Measurements from ENCODE around the gene NUDT5. TPM values are rescaled to one million over a fixed set of nuclear protein-coding genes. Genes with fewer than 3 reads are reported as not detected.

Gene NUDT5
- total RNA-seq: 79.7 and 81.4 TPM in 2 replicates

GRCh38 chr10:12195603-12196506 lies at the start of gene NUDT5, which contains the start of gene CDC123:
NUDT5 (minus strand) TSS chr10:12195891; CDS start chr10:12186291, 9,600 bp downstream.
CDC123 (plus strand) TSS chr10:12196188; CDS start chr10:12196246, 58 bp downstream.

GRCh38 chr10:12129222-12130111 lies 66.2 kb downstream of the NUDT5 start, which contains the start of gene SEC61A2:
SEC61A2 (plus strand) TSS chr10:12129677; CDS start chr10:12129788, 111 bp downstream.

Other genes starting within 250 kb of the NUDT5 start
- 7.1 and 8.1 TPM in 2 replicates for gene UPF2, start 153.1 kb downstream of the NUDT5 start, total RNA-seq
- gene DHTKD1, start 126.9 kb downstream of the NUDT5 start, total RNA-seq: 11.3 and 12.3 TPM in 2 replicates
- 3.0 and 4.2 TPM in 2 replicates for gene SEC61A2, start 66.2 kb downstream of the NUDT5 start, total RNA-seq
- gene CDC123, start 297 bp upstream of the NUDT5 start, total RNA-seq: 101 and 108 TPM in 2 replicates
- gene CAMK1D, start 153.7 kb upstream of the NUDT5 start, total RNA-seq: 0.15 and 0.67 TPM in 2 replicates